Gastroesophageal sphincter (tissue), 3 donors: Measurements from ENCODE around the gene ZCWPW1.

Source experiments
- EP300 ChIP-seq: sonication (generic); formaldehyde crosslinking; IDR thresholded peaks from one replicate; pipeline ENCODE4 v1.6.1; 2017; ENCODE audit warnings: antibody characterized with exemption, mild to moderate bottlenecking
- POLR2A ChIP-seq, 2 donors: fragments of 450-650 bp; IDR thresholded peaks; one replicate each; pipeline ENCODE4 v1.6.1; 2017; ENCODE audit warnings: antibody characterized with exemption in 2 of 2, mild to moderate bottlenecking in 2 of 2, moderate library complexity in 1 of 2
- POLR2AphosphoS5 ChIP-seq: sonication (generic); formaldehyde crosslinking; IDR thresholded peaks from one replicate; pipeline ENCODE4 v1.6.1; 2017; ENCODE audit warnings: antibody characterized with exemption
- TF ChIP-seq, protein P1 (sequence below), 4 experiments: fragments of 200-600 bp in 2 of 4; fragments of 450-650 bp in 2 of 4; sonication (generic) in 1 of 4; IDR thresholded peaks; one replicate each; pipeline ENCODE4 v1.5.1; 2017 to 2019; ENCODE audit warnings: antibody characterized with exemption in 4 of 4, mild to moderate bottlenecking in 2 of 4, moderate library complexity in 2 of 4

DNA sequence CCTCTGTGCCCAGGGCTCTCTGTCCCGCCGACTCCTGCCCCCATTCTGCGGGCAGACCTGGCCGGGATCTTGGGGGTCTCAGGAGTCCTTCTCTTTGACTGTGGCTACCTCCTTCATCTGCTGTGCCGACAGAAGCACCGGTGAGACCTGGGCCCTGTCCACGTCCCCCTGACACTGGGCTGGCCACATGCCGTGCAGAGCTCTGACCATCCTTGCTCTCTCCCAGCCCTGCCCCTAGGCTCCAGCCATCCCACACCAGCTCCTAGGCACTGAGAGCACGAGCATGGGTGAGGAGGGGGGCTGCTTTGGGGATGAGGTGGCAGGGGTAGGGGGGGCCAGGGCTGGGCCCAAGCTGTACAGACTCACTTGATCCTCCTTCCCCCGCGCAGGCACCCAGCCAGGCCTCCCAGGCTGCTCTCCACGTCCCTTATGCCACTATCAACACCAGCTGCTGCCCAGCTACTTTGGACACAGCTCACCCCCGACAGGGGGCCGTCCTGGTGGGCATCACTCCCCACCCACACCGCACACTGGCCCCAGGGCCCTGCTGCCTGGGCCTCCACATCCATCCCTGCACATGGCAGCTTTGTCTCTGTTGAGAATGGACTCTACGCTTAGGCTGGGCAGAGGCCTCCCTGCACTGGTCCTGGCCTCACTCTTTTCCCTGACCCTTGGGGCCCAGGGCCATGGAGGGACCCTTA lies 75.4 kb downstream of the ZCWPW1 start:
- TF ChIP-seq, protein P1, sequence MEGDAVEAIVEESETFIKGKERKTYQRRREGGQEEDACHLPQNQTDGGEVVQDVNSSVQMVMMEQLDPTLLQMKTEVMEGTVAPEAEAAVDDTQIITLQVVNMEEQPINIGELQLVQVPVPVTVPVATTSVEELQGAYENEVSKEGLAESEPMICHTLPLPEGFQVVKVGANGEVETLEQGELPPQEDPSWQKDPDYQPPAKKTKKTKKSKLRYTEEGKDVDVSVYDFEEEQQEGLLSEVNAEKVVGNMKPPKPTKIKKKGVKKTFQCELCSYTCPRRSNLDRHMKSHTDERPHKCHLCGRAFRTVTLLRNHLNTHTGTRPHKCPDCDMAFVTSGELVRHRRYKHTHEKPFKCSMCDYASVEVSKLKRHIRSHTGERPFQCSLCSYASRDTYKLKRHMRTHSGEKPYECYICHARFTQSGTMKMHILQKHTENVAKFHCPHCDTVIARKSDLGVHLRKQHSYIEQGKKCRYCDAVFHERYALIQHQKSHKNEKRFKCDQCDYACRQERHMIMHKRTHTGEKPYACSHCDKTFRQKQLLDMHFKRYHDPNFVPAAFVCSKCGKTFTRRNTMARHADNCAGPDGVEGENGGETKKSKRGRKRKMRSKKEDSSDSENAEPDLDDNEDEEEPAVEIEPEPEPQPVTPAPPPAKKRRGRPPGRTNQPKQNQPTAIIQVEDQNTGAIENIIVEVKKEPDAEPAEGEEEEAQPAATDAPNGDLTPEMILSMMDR (IDR thresholded peaks at IDR 0.05) = no peak
- TF ChIP-seq POLR2A (IDR thresholded peaks at IDR 0.05) (no peak), POLR2AphosphoS5 (no peak), EP300 (no peak)
